MM.1S (cell line): ENCODE measurements around the gene DNAJC3.

Experiments
- EZH2 ChIP-seq: fragments of 300-600 bp; sonication (generic); optimal IDR thresholded peaks from 2 replicates; pipeline ENCODE3; 2017; ENCODE audit warnings: low read depth, mild to moderate bottlenecking, antibody characterized with exemption, low read length, mixed read lengths
- TF ChIP-seq, protein P1 (sequence below): fragments of 300-600 bp; sonication (generic); IDR thresholded peaks from 2 replicates; pipeline ENCODE4 v1.5.1; 2016; ENCODE audit warnings: antibody characterized with exemption, low read length, mixed read lengths

DNA sequence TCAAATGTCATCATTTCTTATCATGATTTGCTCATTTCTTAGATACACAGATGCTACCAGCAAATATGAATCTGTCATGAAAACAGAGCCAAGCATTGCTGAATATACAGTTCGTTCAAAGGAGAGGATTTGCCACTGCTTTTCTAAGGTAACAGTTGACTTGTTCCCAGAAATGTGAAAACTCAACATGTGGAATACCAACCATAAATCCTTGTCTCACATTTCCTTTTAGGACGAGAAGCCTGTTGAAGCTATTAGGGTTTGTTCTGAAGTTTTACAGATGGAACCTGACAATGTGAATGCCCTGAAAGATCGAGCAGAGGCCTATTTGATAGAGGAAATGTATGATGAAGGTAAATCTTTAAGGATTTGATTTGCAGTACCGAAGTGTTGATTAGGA lies 86.7 kb downstream of the DNAJC3 start:
- TF ChIP-seq, protein P1, sequence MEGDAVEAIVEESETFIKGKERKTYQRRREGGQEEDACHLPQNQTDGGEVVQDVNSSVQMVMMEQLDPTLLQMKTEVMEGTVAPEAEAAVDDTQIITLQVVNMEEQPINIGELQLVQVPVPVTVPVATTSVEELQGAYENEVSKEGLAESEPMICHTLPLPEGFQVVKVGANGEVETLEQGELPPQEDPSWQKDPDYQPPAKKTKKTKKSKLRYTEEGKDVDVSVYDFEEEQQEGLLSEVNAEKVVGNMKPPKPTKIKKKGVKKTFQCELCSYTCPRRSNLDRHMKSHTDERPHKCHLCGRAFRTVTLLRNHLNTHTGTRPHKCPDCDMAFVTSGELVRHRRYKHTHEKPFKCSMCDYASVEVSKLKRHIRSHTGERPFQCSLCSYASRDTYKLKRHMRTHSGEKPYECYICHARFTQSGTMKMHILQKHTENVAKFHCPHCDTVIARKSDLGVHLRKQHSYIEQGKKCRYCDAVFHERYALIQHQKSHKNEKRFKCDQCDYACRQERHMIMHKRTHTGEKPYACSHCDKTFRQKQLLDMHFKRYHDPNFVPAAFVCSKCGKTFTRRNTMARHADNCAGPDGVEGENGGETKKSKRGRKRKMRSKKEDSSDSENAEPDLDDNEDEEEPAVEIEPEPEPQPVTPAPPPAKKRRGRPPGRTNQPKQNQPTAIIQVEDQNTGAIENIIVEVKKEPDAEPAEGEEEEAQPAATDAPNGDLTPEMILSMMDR, result no peak
- no peak for TF ChIP-seq EZH2
